IMR-90 (cell line): ENCODE results near the gene NMRK1. TPM values are rescaled to one million over a fixed set of nuclear protein-coding genes. Genes with fewer than 3 reads are reported as not detected.

Source experiments
- ATAC-seq: fragments of 200-7000 bp; cut with Tn5 transposase; 2 replicates; pipeline ENCODE4 v1.9.1; 2020; ENCODE audit warnings: low read depth, mild to moderate bottlenecking, moderate library complexity
- BruUV-seq: library from RNA; stranded (reverse); fragments of 400-500 nt; replicated peaks from 2 replicates; lab custom pipeline; 2021; lab: Mats Ljungman, UMichigan
- CTCF ChIA-PET: fragments of 300-600 bp; formaldehyde crosslinking; extraction: SDS; loops from one replicate; lab custom pipeline; 2021; ENCODE audit warnings: antibody characterized with exemption; lab: Yijun Ruan, JAX
- POLR2A ChIA-PET: fragments of 300-600 bp; sonication (Branson Sonifier 250); formaldehyde crosslinking; loops from one replicate; lab custom pipeline; 2022; ENCODE audit warnings: antibody characterized with exemption; ENCODE audit not compliant: unreplicated experiment; lab: Charles Lee
- DNase-seq: peaks from one replicate; pipeline ENCODE4 v3.0.0; 2013
- H2AFZ ChIP-seq: replicated peaks from 2 replicates; pipeline ENCODE3; 2013; ENCODE audit warnings: low read length, mild to moderate bottlenecking; ENCODE audit not compliant: poor library complexity
- H2AK5ac ChIP-seq: 2 replicates; pipeline ENCODE4 v1.6.1; 2013; ENCODE audit warnings: low read depth, low read length, inconsistent platforms
- H2AK9ac ChIP-seq: replicated peaks from 2 replicates; pipeline ENCODE3; 2013; ENCODE audit warnings: mild to moderate bottlenecking, low read depth, low read length, moderate library complexity; ENCODE audit not compliant: poor library complexity
- H2BK120ac ChIP-seq: 2 replicates; pipeline ENCODE4 v1.6.1; 2013; ENCODE audit warnings: low read depth, low read length, inconsistent platforms
- H2BK15ac ChIP-seq: 3 replicates; pipeline ENCODE4 v1.6.1; 2013; ENCODE audit warnings: low read depth, low read length, inconsistent platforms
- H2BK20ac ChIP-seq: 2 replicates; pipeline ENCODE4 v1.6.1; 2013; ENCODE audit warnings: low read depth, mild to moderate bottlenecking, inconsistent platforms, low read length, moderate library complexity
- H2BK5ac ChIP-seq: 2 replicates; pipeline ENCODE4 v1.6.1; 2013; ENCODE audit warnings: mild to moderate bottlenecking, low read depth, low read length, inconsistent platforms; ENCODE audit not compliant: poor library complexity, severe bottlenecking
- H3K14ac ChIP-seq: replicated peaks from 2 replicates; pipeline ENCODE4 v1.6.1; 2013; ENCODE audit warnings: low read depth, low read length, inconsistent platforms
- H3K18ac ChIP-seq: 2 replicates; pipeline ENCODE4 v1.6.1; 2013; ENCODE audit warnings: low read depth, low read length, control low read depth
- H3K23ac ChIP-seq: 2 replicates; pipeline ENCODE4 v1.6.1; 2013; ENCODE audit warnings: low read depth, low read length, inconsistent platforms
- H3K27ac ChIP-seq: 2 replicates; pipeline ENCODE4 v1.5.1; 2013; ENCODE audit warnings: mild to moderate bottlenecking, control low read depth, low read length; ENCODE audit not compliant: insufficient read depth
- H3K27me3 ChIP-seq: 2 replicates; pipeline ENCODE4 v1.6.1; 2013; ENCODE audit warnings: low read length; ENCODE audit not compliant: control insufficient read depth, insufficient read depth
- H3K36me3 ChIP-seq: 2 replicates; pipeline ENCODE4 v1.6.1; 2013; ENCODE audit warnings: low read length, mixed read lengths; ENCODE audit not compliant: control insufficient read depth, insufficient read depth
- H3K4ac ChIP-seq: 2 replicates; pipeline ENCODE4 v1.6.1; 2013; ENCODE audit warnings: low read depth, low read length, inconsistent platforms
- H3K4me1 ChIP-seq: 2 replicates; pipeline ENCODE4 v1.6.1; 2013; ENCODE audit warnings: low read length, mixed read lengths; ENCODE audit not compliant: control insufficient read depth, insufficient read depth
- H3K4me2 ChIP-seq: 2 replicates; pipeline ENCODE4 v1.6.1; 2013; ENCODE audit warnings: low read depth, mild to moderate bottlenecking, control low read depth, low read length, moderate library complexity
- H3K4me3 ChIP-seq: 2 replicates; pipeline ENCODE4 v1.5.1; 2013; ENCODE audit warnings: low read depth, mild to moderate bottlenecking, control low read depth, low read length, moderate library complexity; ENCODE audit not compliant: insufficient read depth
- H3K56ac ChIP-seq: 2 replicates; pipeline ENCODE4 v1.6.1; 2013; ENCODE audit warnings: low read length, inconsistent platforms; ENCODE audit not compliant: insufficient read depth; ENCODE audit errors: extremely low read depth
- H3K79me1 ChIP-seq, 2 experiments: 2 replicates each; pipeline ENCODE4 v1.6.1; 2013; ENCODE audit warnings: low read length in 2 of 2, inconsistent platforms in 1 of 2, low read depth in 1 of 2
- H3K9ac ChIP-seq: 2 replicates; pipeline ENCODE4 v1.6.1; 2013; ENCODE audit warnings: low read depth, low read length, control low read depth
- H3K9me1 ChIP-seq: 2 replicates; pipeline ENCODE4 v1.6.1; 2013; ENCODE audit warnings: low read length, inconsistent platforms; ENCODE audit not compliant: insufficient read depth
- H3K9me3 ChIP-seq: 2 replicates; pipeline ENCODE4 v1.6.1; 2013; ENCODE audit warnings: low read length; ENCODE audit not compliant: control insufficient read depth, insufficient read depth
- H4K20me1 ChIP-seq: 2 replicates; pipeline ENCODE4 v1.6.1; 2013; ENCODE audit warnings: low read length, inconsistent platforms; ENCODE audit not compliant: insufficient read depth
- H4K5ac ChIP-seq: 2 replicates; pipeline ENCODE4 v1.6.1; 2013; ENCODE audit warnings: mild to moderate bottlenecking, low read depth, low read length, control low read depth
- H4K8ac ChIP-seq, 2 experiments: 2 replicates each; pipeline ENCODE4 v1.6.1; 2013; ENCODE audit warnings: low read depth in 2 of 2, low read length in 2 of 2, control low read depth in 1 of 2, inconsistent platforms in 1 of 2
- H4K91ac ChIP-seq: 2 replicates; pipeline ENCODE4 v1.6.1; 2013; ENCODE audit warnings: low read depth, low read length, inconsistent platforms; ENCODE audit not compliant: insufficient read depth
- BHLHE40 ChIP-seq: fragments of 150-350 bp; IDR thresholded peaks from 2 replicates; pipeline ENCODE4 v1.6.1; 2016; ENCODE audit warnings: mild to moderate bottlenecking, low read depth, low read length
- NFE2L2 ChIP-seq: fragments of 150-350 bp; IDR thresholded peaks from 2 replicates; pipeline ENCODE4 v1.6.1; 2016; ENCODE audit warnings: low read depth, mild to moderate bottlenecking, low read length
- RFX5 ChIP-seq: IDR thresholded peaks from 2 replicates; pipeline ENCODE4 v1.8.0; 2012; ENCODE audit warnings: low read depth, mild to moderate bottlenecking, low read length, moderate library complexity
- WGBS, 2 experiments: methylation state at CpG; one replicate each; pipeline versions ENCODE4 v1.1.5 to v1.1.7; 2013; ENCODE audit warnings: missing lambda C conversion rate in 2 of 2; ENCODE audit not compliant: insufficient read length in 1 of 2; ENCODE audit errors: extremely low coverage in 2 of 2; 5-methylcytosine and 5-hydroxymethylcytosine counted together
- dilution Hi-C: fragments of 300-500 bp; cut with HindIII; formaldehyde crosslinking; loops from one replicate; pipeline ENCODE4 v1.14.3; 2018; ENCODE audit warnings: low sequenced_read_pairs; ENCODE audit not compliant: unreplicated experiment
- in situ Hi-C: fragments of 300-500 bp; cut with MboI; formaldehyde crosslinking; loops from 3 replicates; pipeline ENCODE4 v1.14.3; 2019; ENCODE audit warnings: low sequenced_read_pairs, inconsistent platforms, mixed read lengths
- intact Hi-C: fragments of 100-400 bp; cut with micrococcal nuclease; formaldehyde crosslinking; loops from 2 replicates; pipeline ENCODE4 v1.10.0; 2022
- polyA plus RNA-seq, 3 experiments: library from polyadenylated mRNA; depleted of rRNA; stranded (reverse); fragments of >200 nt; gene quantifications; 2 replicates each; pipeline ENCODE4 v1.2.3, GENCODE V29; 2012; ENCODE audit warnings: low replicate concordance in 1 of 3
- total RNA-seq: library from RNA; depleted of rRNA; stranded (reverse); fragments of >200 nt; gene quantifications from 2 replicates; pipeline ENCODE4 v1.2.3, GENCODE V29; 2012

NMRK1 gene
- total and polyA plus RNA-seq, 2 of the 4 experiments (the other 2 are of a cell fraction) = 5.7 to 5.9 TPM

DNA sequence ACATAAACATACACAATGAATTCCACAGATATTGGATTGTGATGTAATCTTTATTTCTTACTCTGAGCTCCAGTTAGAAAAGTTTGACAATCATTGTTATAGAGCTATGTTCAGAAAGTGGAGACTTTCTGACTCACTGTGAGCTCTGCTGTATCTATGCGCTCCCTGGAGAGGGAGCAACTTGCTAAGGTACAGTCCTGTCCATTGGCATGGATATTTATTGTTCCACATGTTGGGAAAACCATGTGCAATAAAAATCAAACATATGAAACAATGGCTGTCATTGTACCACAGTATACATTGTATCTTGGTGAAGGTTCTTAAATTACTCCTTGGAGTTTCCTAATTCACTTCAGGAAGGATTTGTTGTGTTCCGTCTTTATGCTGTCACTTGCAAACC, 26.8 kb downstream of the NMRK1 start:
- ATAC-seq (no peak), DNase-seq (no peak)
- Histone ChIP-seq H3K4ac (no peak overlapping the region), H3K18ac (no peak overlapping the region), H3K56ac (no peak overlapping the region), H3K14ac (no peak overlapping the region), H2BK120ac (no peak overlapping the region), H4K5ac (no peak overlapping the region), H3K23ac (no peak overlapping the region), H2BK5ac (no peak overlapping the region), H3K4me1 (peaks cover 5% of the 10 kb centered on the region), H3K4me3 (no peak overlapping the region), H3K4me2 (no peak overlapping the region), H2BK15ac (no peak overlapping the region), H2AK9ac (no peak overlapping the region), H3K9me3 (peaks cover 2% of the 10 kb centered on the region; the same call in 1 of the 2 replicates), H3K9me1 (no peaks in the 10 kb centered on the region), H3K36me3 (no peaks in the 10 kb centered on the region), H4K8ac (no peak overlapping the region), H2AK5ac (no peak overlapping the region), H3K27ac (no peak overlapping the region), H3K9ac (no peak overlapping the region), H3K27me3 (no peaks in the 10 kb centered on the region), H3K79me1 (no peaks in the 10 kb centered on the region), H4K20me1 (no peaks in the 10 kb centered on the region), H4K91ac (no peak overlapping the region), H2AFZ (no peak overlapping the region), H2BK20ac (no peak overlapping the region)
- no CpG with 5 or more reads among the region's 2 CpGs for WGBS, 2 experiments
- ChIA-PET CTCF (no interaction called here), POLR2A (no interaction called here)
- in situ Hi-C loops = no loop called here
- no peak for TF ChIP-seq BHLHE40
- no peak for TF ChIP-seq NFE2L2
- no peak for TF ChIP-seq RFX5
- no TSS peak for BruUV-seq
- intact Hi-C loops = no loop called here
- dilution Hi-C loops = no loop called here
